Vagina (tissue), 2 donors: ENCODE data around the gene PASD1. TPM values are rescaled to one million over a fixed set of nuclear protein-coding genes. Genes with fewer than 3 reads are reported as not detected.
"Not testable (repeated sequence)": the region's sequence is repeated elsewhere in the genome, so short reads cannot be mapped to it uniquely, and the experiment has no call there.

Experiments
- DNase-seq, 2 donors: peaks; one replicate each; pipeline ENCODE4 v3.0.0-alpha.2; 2017; ENCODE audit errors: extremely low spot score in 2 of 2
- H3K27ac ChIP-seq: fragments of 200-600 bp; sonication (generic); one replicate; pipeline ENCODE4 v1.5.1; 2019
- H3K27me3 ChIP-seq: fragments of 200-600 bp; sonication (generic); one replicate; pipeline ENCODE4 v1.5.1; 2019
- H3K36me3 ChIP-seq, 2 donors: fragments of 200-600 bp; sonication (generic); one replicate each; pipeline ENCODE4 v1.5.1; 2017 to 2019
- H3K4me1 ChIP-seq: fragments of 200-600 bp; sonication (generic); one replicate; pipeline ENCODE4 v1.5.1; 2019
- H3K4me3 ChIP-seq, 2 donors: fragments of 200-600 bp; sonication (generic); 1 replicate in 1 of 2; 2 replicates in 1 of 2; pipeline ENCODE4 v1.5.1; 2016 to 2019
- H3K9me3 ChIP-seq: fragments of 200-600 bp; sonication (generic); one replicate; pipeline ENCODE4 v1.5.1; 2019
- POLR2A ChIP-seq, 2 donors: fragments of 450-650 bp; IDR thresholded peaks; one replicate each; pipeline ENCODE4 v1.6.1; 2017; ENCODE audit warnings: antibody characterized with exemption in 2 of 2, mild to moderate bottlenecking in 2 of 2, moderate library complexity in 2 of 2
- POLR2AphosphoS5 ChIP-seq, 2 donors: sonication (generic); formaldehyde crosslinking; IDR thresholded peaks; one replicate each; pipeline ENCODE4 v1.9.0; 2017; ENCODE audit warnings: antibody characterized with exemption in 2 of 2, mild to moderate bottlenecking in 2 of 2, low read depth in 1 of 2; ENCODE audit not compliant: insufficient read depth in 1 of 2
- intact Hi-C: fragments of 100-400 bp; cut with DNase I; formaldehyde crosslinking; loops from one replicate; pipeline ENCODE4 v1.15.1; 2023
- total RNA-seq: library from RNA; depleted of rRNA; stranded (reverse); fragments of >200 nt; gene quantifications from one replicate; pipeline ENCODE4 v1.2.3, GENCODE V29; 2016
- TF ChIP-seq, protein P1 (sequence below), 3 experiments: fragments of 450-650 bp in 2 of 3; fragments of 200-600 bp in 1 of 3; sonication (generic) in 1 of 3; IDR thresholded peaks; one replicate each; pipeline ENCODE4 v1.5.1; 2017 to 2019; ENCODE audit warnings: antibody characterized with exemption in 3 of 3, mild to moderate bottlenecking in 2 of 3, moderate library complexity in 2 of 3

PASD1 gene
- total RNA-seq, 1 donor from 2014 or later = not detected

DNA sequence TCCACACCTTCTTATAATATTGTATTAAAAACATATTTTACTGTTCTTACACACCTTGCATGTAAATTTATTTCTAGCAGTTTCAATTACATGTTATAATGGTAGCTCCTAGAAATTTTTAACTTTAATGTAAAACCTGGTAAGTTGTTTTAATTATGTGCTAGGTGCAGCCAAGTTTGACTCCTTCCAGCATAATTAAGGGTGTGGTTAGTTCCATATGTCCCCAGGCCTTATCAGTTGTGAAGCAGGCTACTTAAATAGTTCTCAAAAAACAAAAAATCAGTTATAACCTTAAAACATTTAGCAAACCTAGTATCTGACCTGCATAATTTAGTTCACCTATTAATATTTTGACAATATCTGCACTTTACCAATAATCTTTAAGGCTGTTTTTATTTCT, 26.9 kb upstream of the PASD1 start:
- Histone ChIP-seq H3K27me3 (no peaks in the 10 kb centered on the region), H3K4me3 (no peak overlapping the region), H3K9me3 (no peaks in the 10 kb centered on the region), H3K36me3 (no peaks in the 10 kb centered on the region), H3K27ac (no peak overlapping the region), H3K4me1 (no peaks in the 10 kb centered on the region)
- no peak for DNase-seq
- intact Hi-C loops = no loop called here
- no peak for TF ChIP-seq POLR2AphosphoS5 (IDR thresholded peaks at IDR 0.05; ENCODE audit: insufficient read depth in 1 of 2, low read depth in 1 of 2)
- TF ChIP-seq, protein P1, sequence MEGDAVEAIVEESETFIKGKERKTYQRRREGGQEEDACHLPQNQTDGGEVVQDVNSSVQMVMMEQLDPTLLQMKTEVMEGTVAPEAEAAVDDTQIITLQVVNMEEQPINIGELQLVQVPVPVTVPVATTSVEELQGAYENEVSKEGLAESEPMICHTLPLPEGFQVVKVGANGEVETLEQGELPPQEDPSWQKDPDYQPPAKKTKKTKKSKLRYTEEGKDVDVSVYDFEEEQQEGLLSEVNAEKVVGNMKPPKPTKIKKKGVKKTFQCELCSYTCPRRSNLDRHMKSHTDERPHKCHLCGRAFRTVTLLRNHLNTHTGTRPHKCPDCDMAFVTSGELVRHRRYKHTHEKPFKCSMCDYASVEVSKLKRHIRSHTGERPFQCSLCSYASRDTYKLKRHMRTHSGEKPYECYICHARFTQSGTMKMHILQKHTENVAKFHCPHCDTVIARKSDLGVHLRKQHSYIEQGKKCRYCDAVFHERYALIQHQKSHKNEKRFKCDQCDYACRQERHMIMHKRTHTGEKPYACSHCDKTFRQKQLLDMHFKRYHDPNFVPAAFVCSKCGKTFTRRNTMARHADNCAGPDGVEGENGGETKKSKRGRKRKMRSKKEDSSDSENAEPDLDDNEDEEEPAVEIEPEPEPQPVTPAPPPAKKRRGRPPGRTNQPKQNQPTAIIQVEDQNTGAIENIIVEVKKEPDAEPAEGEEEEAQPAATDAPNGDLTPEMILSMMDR (IDR thresholded peaks at IDR 0.05) = no peak
- no peak for TF ChIP-seq POLR2A (IDR thresholded peaks at IDR 0.05)

DNA sequence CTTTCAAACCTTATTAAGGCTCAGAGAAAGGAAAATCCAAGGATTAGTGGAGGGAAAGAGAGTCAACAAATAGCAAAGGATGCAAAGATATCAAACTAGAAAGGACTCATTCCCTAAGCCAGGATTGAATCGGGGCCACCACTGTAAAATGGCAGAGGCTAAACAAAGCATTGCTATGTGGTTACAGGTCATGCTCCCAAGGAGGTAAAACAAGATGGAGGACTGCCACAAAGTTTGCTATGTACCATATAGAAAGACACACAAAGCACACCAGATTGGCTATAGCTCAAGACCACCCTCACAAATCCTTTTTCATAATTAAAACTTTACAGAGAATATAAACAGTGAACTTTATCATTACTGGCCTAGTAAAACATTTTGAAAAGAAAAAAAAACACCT, 25.9 kb upstream of the PASD1 start:
- Histone ChIP-seq H3K27me3 (no peaks in the 10 kb centered on the region), H3K27ac (no peak overlapping the region), H3K9me3 (no peaks in the 10 kb centered on the region), H3K4me1 (no peaks in the 10 kb centered on the region), H3K36me3 (no peaks in the 10 kb centered on the region), H3K4me3 (no peak overlapping the region)
- TF ChIP-seq, protein P1 (IDR thresholded peaks at IDR 0.05) = no peak
- TF ChIP-seq POLR2A (IDR thresholded peaks at IDR 0.05) (no peak), POLR2AphosphoS5 (IDR thresholded peaks at IDR 0.05; ENCODE audit: insufficient read depth in 1 of 2, low read depth in 1 of 2) (no peak)
- intact Hi-C loops = no loop called here
- DNase-seq = no peak

DNA sequence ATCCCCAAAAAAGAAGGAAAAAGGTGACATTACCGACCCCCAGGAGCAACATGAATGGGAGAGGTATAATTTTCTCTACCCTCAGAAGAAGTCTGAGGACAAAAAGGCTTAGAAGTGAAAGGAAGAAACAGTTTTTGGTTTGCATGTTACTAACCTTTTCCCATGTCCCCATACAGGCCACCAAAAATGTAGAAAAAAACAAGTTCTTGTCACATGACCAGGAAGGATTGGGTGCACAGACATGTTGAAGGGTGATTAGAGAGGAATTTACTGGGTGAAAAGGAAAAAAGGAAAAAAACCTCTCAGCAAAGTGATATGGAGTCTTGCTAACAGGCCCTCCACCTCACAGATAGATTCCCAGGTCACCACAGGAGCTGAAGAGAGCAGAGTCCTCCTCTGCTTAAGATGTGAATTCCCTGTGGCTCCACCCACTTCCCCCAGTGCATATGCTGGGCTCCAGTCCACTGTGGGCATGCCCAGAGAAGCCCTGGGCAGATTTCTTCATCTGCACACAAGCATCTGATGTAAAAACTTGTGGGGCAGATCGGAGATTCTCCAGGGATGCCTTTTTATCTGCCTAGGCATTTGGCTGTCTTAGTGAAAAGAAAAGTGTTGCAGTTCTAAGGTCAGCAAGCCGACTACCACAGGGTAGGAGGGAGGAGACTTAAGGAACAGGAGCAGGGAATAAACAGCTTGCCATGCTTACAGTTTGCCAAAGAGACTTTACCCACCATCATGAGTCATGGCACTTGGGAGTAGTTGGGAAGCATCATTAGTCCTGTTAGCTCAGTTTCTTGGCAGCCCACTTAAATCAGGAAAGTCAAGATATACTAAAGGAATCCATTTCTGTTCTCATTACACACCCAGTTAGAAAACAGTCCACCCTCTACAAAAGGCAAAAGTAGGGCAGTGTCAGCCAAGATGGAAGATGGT, 25.0 kb upstream of the PASD1 start:
- H3K4me1 ChIP-seq = no peaks in the 10 kb centered on the region
- no peak overlapping the region for H3K4me3 ChIP-seq
- H3K36me3 ChIP-seq = no peaks in the 10 kb centered on the region
- intact Hi-C loops = no loop called here
- H3K9me3 ChIP-seq = no peaks in the 10 kb centered on the region
- TF ChIP-seq, protein P1 (IDR thresholded peaks at IDR 0.05) = no peak
- TF ChIP-seq POLR2A (IDR thresholded peaks at IDR 0.05) = no peak
- TF ChIP-seq POLR2AphosphoS5 (IDR thresholded peaks at IDR 0.05; ENCODE audit: insufficient read depth in 1 of 2, low read depth in 1 of 2) = no peak
- no peak overlapping the region for H3K27ac ChIP-seq
- no peaks in the 10 kb centered on the region for H3K27me3 ChIP-seq
- DNase-seq = no peak

DNA sequence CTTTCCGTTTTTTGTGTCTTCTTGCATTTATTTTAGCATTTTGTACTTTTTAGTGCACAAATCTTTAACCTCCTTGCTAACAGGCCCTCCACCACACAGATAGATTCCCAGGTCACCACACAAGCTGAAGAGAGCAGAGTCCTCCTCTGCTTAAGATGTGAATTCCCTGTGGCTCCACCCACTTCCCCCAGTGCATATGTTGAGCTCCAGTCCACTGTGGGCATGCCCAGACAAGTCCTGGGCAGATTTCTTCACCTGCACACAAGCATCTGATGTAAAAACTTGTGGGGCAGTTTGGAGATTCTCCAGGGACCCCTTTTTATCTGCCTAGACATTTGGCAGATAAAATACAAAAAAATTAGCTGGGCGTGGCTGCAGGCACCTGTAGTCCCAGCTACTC, 19.8 kb upstream of the PASD1 start:
- no peaks in the 10 kb centered on the region for H3K36me3 ChIP-seq
- DNase-seq = no peak
- TF ChIP-seq POLR2AphosphoS5 (IDR thresholded peaks at IDR 0.05; ENCODE audit: insufficient read depth in 1 of 2, low read depth in 1 of 2) (no peak), POLR2A (IDR thresholded peaks at IDR 0.05) (no peak)
- H3K4me1 ChIP-seq = no peaks in the 10 kb centered on the region
- H3K27me3 ChIP-seq = no peaks in the 10 kb centered on the region
- intact Hi-C loops = no loop called here
- no peak overlapping the region for H3K4me3 ChIP-seq
- no peak overlapping the region for H3K27ac ChIP-seq
- H3K9me3 ChIP-seq = no peaks in the 10 kb centered on the region

DNA sequence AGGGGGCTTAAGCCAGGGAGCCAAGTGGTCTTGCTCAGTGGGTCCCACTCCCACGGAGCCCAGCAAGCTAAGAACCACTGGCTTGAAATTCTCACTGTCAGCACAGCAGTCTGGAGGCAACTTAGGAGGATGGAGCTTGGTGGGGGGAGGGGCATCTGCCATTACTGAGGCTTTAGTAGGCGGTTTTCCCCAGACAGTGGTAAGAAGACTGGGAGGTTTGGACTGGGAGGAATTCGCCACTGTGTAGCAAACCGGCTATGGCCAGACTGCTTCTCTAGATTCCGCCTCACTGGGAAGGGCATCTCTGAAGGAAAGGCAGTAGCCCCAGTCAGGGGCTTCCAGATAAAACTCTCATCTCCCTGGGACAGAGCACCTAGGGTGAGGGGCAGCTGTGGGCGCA, 17.2 kb upstream of the PASD1 start:
- H3K9me3 ChIP-seq, H3K27ac ChIP-seq, DNase-seq, H3K4me1 ChIP-seq, intact Hi-C loops, H3K4me3 ChIP-seq, H3K36me3 ChIP-seq, H3K27me3 ChIP-seq: not testable (repeated sequence)

DNA sequence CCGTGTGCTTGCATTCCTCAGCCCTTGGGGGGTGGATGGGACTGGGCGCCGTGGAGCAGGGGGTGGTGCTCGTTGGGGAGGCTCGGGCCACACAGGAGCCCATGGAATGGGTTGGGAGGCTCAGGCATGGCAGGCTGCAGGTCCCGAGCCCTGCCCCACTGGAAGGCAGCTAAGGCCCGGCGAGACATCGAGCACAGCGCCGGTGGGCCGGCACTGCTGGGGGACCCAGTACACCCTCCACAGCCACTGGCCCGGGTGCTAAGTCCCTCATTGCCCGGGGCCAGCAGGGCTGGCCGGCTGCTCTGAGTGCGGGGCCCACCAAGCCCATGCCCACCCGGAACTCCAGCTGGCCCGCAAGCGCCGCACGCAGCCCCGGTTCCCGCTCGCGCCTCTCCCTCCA, 12.3 kb upstream of the PASD1 start:
- H3K4me1 ChIP-seq, DNase-seq, H3K9me3 ChIP-seq, H3K4me3 ChIP-seq, intact Hi-C loops, H3K27me3 ChIP-seq, H3K36me3 ChIP-seq, H3K27ac ChIP-seq: not testable (repeated sequence)
